H9 (cell line): ENCODE data around the gene MAGEB17. TPM values are rescaled to one million over a fixed set of nuclear protein-coding genes. Genes with fewer than 3 reads are reported as not detected.

Experiments used
- DNase-seq: peaks from one replicate; pipeline ENCODE4 v3.0.0-alpha.2; 2017
- H2AFZ ChIP-seq: one replicate; pipeline ENCODE4 v1.6.1; 2013; ENCODE audit warnings: mild to moderate bottlenecking, low read length, control low read depth, moderate library complexity
- H2AK5ac ChIP-seq: 2 replicates; pipeline ENCODE4 v1.6.1; 2013; ENCODE audit warnings: low read length, control low read depth, mixed read lengths; ENCODE audit not compliant: insufficient read length
- H2BK120ac ChIP-seq: one replicate; pipeline ENCODE4 v1.6.1; 2013; ENCODE audit warnings: low read depth, mild to moderate bottlenecking, low read length, control low read depth, inconsistent platforms; ENCODE audit not compliant: poor library complexity, severe bottlenecking
- H2BK12ac ChIP-seq: 2 replicates; pipeline ENCODE4 v1.6.1; 2013; ENCODE audit warnings: low read length, control low read depth, mixed read lengths, low read depth; ENCODE audit not compliant: insufficient read length
- H2BK15ac ChIP-seq: 2 replicates; pipeline ENCODE4 v1.6.1; 2013; ENCODE audit warnings: low read depth, low read length, control low read depth
- H2BK20ac ChIP-seq: one replicate; pipeline ENCODE4 v1.6.1; 2013; ENCODE audit warnings: low read depth, mild to moderate bottlenecking, low read length, control low read depth, inconsistent platforms; ENCODE audit not compliant: poor library complexity, severe bottlenecking
- H2BK5ac ChIP-seq: 2 replicates; pipeline ENCODE4 v1.6.1; 2013; ENCODE audit warnings: low read length, control low read depth, mixed read lengths; ENCODE audit not compliant: insufficient read length
- H3K14ac ChIP-seq: 2 replicates; pipeline ENCODE4 v1.6.1; 2013; ENCODE audit warnings: low read length, control low read depth; ENCODE audit not compliant: insufficient read depth
- H3K18ac ChIP-seq: 2 replicates; pipeline ENCODE4 v1.6.1; 2013; ENCODE audit warnings: low read depth, mild to moderate bottlenecking, mixed read lengths, low read length, control low read depth; ENCODE audit not compliant: insufficient read length
- H3K23ac ChIP-seq: 2 replicates; pipeline ENCODE4 v1.6.1; 2013; ENCODE audit warnings: low read length, control low read depth, mixed read lengths, low read depth; ENCODE audit not compliant: insufficient read length
- H3K23me2 ChIP-seq: 2 replicates; pipeline ENCODE4 v1.6.1; 2013; ENCODE audit warnings: low read depth, mild to moderate bottlenecking, mixed read lengths, low read length, control low read depth; ENCODE audit not compliant: insufficient read length, poor library complexity, severe bottlenecking
- H3K27ac ChIP-seq: 2 replicates; pipeline ENCODE4 v1.5.1; 2013; ENCODE audit warnings: low read length, control low read depth, mixed read lengths, low read depth; ENCODE audit not compliant: insufficient read length
- H3K27me3 ChIP-seq: 2 replicates; pipeline ENCODE4 v1.6.1; 2013; ENCODE audit warnings: low read length, control low read depth, inconsistent platforms; ENCODE audit not compliant: insufficient read depth
- H3K4ac ChIP-seq: 2 replicates; pipeline ENCODE4 v1.6.1; 2013; ENCODE audit warnings: low read depth, mild to moderate bottlenecking, control low read depth, inconsistent platforms, low read length, moderate library complexity
- H3K4me1 ChIP-seq: 2 replicates; pipeline ENCODE4 v1.6.1; 2013; ENCODE audit warnings: low read length, control low read depth, inconsistent platforms; ENCODE audit not compliant: insufficient read depth
- H3K4me2 ChIP-seq: 2 replicates; pipeline ENCODE4 v1.6.1; 2013; ENCODE audit warnings: low read length, control low read depth, mixed read lengths; ENCODE audit not compliant: insufficient read length, insufficient read depth
- H3K56ac ChIP-seq: 2 replicates; pipeline ENCODE4 v1.6.1; 2013; ENCODE audit warnings: low read depth, mild to moderate bottlenecking, mixed read lengths, low read length, control low read depth; ENCODE audit not compliant: insufficient read length
- H3K79me1 ChIP-seq: 2 replicates; pipeline ENCODE4 v1.6.1; 2013; ENCODE audit warnings: low read depth, mild to moderate bottlenecking, moderate library complexity, low read length, control low read depth, inconsistent platforms; ENCODE audit not compliant: insufficient read depth, poor library complexity, severe bottlenecking
- H3K79me2 ChIP-seq: 2 replicates; pipeline ENCODE4 v1.6.1; 2013; ENCODE audit warnings: low read length, control low read depth, inconsistent platforms; ENCODE audit not compliant: insufficient read depth
- H3K9ac ChIP-seq: 2 replicates; pipeline ENCODE4 v1.6.1; 2013; ENCODE audit warnings: low read length, control low read depth, mixed read lengths; ENCODE audit not compliant: insufficient read length; ENCODE audit errors: extremely low read depth
- H3K9me3 ChIP-seq: one replicate; pipeline ENCODE4 v1.6.1; 2013; ENCODE audit warnings: low read depth, low read length, inconsistent platforms; ENCODE audit not compliant: control insufficient read depth
- H3T11ph ChIP-seq: one replicate; pipeline ENCODE4 v1.6.1; 2013; ENCODE audit warnings: mild to moderate bottlenecking, low read length, control low read depth, inconsistent platforms
- H4K20me1 ChIP-seq: one replicate; pipeline ENCODE4 v1.6.1; 2013; ENCODE audit not compliant: control insufficient read depth, insufficient read length, insufficient read depth
- H4K5ac ChIP-seq: 2 replicates; pipeline ENCODE4 v1.6.1; 2013; ENCODE audit warnings: low read depth, mild to moderate bottlenecking, mixed read lengths, low read length, control low read depth; ENCODE audit not compliant: insufficient read length
- H4K8ac ChIP-seq: replicated peaks from 2 replicates; pipeline ENCODE4 v1.6.1; 2013; ENCODE audit warnings: low read length, control low read depth, mixed read lengths, low read depth; ENCODE audit not compliant: insufficient read length
- H4K91ac ChIP-seq: 2 replicates; pipeline ENCODE4 v1.6.1; 2013; ENCODE audit warnings: low read depth, mild to moderate bottlenecking, moderate library complexity, mixed read lengths, low read length, control low read depth; ENCODE audit not compliant: insufficient read length
- H3K27ac Mint-ChIP-seq, 3 experiments: 2 replicates in 2 of 3; 3 replicates in 1 of 3; pipeline ENCODE4 v1.8.0; 2020 to 2021; ENCODE audit warnings: mixed read lengths in 3 of 3, mild to moderate bottlenecking in 1 of 3, moderate library complexity in 1 of 3
- H3K27me3 Mint-ChIP-seq: 2 replicates; pipeline ENCODE4 v1.8.0; 2021; ENCODE audit warnings: low read depth, mild to moderate bottlenecking, moderate library complexity, mixed read lengths
- H3K36me3 Mint-ChIP-seq, 3 experiments: 2 replicates in 2 of 3; 3 replicates in 1 of 3; pipeline ENCODE4 v1.8.0; 2020 to 2021; ENCODE audit warnings: low read depth in 3 of 3, mixed read lengths in 3 of 3; ENCODE audit not compliant: insufficient read depth in 1 of 3
- H3K4me1 Mint-ChIP-seq, 2 experiments: 2 replicates each; pipeline ENCODE4 v1.8.0; 2020; ENCODE audit warnings: mixed read lengths in 2 of 2
- H3K4me3 Mint-ChIP-seq, 2 experiments: 2 replicates in 1 of 2; 3 replicates in 1 of 2; pipeline ENCODE4 v1.8.0; 2020 to 2021; ENCODE audit warnings: mild to moderate bottlenecking in 2 of 2, mixed read lengths in 2 of 2, moderate library complexity in 1 of 2
- H3K9me3 Mint-ChIP-seq, 2 experiments: 2 replicates in 1 of 2; 3 replicates in 1 of 2; pipeline ENCODE4 v1.8.0; 2020; ENCODE audit warnings: mild to moderate bottlenecking in 2 of 2, mixed read lengths in 2 of 2, moderate library complexity in 1 of 2
- WGBS: extraction: QIAGEN DNeasy Blood & Tissue Kit; methylation state at CpG from one replicate; pipeline ENCODE4 v1.1.7; 2013; ENCODE audit warnings: missing lambda C conversion rate, low lambda C conversion rate, mixed read lengths; ENCODE audit not compliant: insufficient read length; ENCODE audit errors: extremely low coverage; 5-methylcytosine and 5-hydroxymethylcytosine counted together
- total RNA-seq: library from RNA; stranded (reverse); gene quantifications from 2 replicates; pipeline ENCODE4 v1.2.1, GENCODE V29; 2021
- TF ChIP-seq, protein P1 (sequence below): fragments of 200-600 bp; sonication (generic); conservative IDR thresholded peaks from 3 replicates; pipeline ENCODE4 v1.8.0; 2021; ENCODE audit warnings: antibody characterized with exemption, mild to moderate bottlenecking

MAGEB17 gene
- total RNA-seq, 1 experiment from 2014 or later, result 0.74 TPM

DNA sequence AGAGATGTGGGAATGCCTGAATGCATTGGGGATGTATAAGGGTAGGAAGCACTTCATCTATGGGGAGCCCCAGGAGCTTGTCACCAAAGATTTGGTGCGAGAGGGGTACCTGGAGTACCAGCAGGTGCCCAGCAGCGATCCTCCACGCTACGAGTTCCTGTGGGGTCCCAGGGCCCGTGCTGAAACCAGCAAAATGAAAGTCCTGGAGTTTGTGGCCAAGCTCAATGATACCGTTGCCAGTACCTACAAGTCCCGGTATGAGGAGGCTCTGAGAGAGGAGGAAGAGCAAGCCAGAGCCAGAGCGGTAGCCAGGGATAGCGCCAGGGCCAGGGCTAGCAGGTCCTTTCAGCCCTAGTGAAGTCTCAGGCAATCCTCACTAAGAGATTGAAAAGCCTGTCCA lies 3.8 kb downstream of the MAGEB17 start:
- no peaks in the 10 kb centered on the region for H3K27me3 Mint-ChIP-seq
- peaks cover 37 to 96% (median 39%) of the 10 kb centered on the region in 3 experiments for H3K36me3 Mint-ChIP-seq
- no peak overlapping the region for H3K4ac ChIP-seq
- H3K56ac ChIP-seq, result no peak overlapping the region
- H2BK12ac ChIP-seq, result no peak overlapping the region
- H3K27ac Mint-ChIP-seq, result peak overlapping the region in 1 of 3 experiments; percentile 34; a peak in 1 of 7 replicates
- no peak overlapping the region for H2BK5ac ChIP-seq
- no peak overlapping the region for H3K27ac ChIP-seq
- H3K9me3 Mint-ChIP-seq, result peaks cover 3 to 11% of the 10 kb centered on the region in 2 experiments; a peak in 4 of 5 replicates
- no peaks in the 10 kb centered on the region for H4K20me1 ChIP-seq
- H3K18ac ChIP-seq, result no peak overlapping the region
- DNase-seq, result peak; percentile 58
- no peaks in the 10 kb centered on the region for H3K27me3 ChIP-seq
- H2BK120ac ChIP-seq, result no peak overlapping the region
- no peak overlapping the region for H2AK5ac ChIP-seq
- no peak overlapping the region for H2AFZ ChIP-seq
- no peaks in the 10 kb centered on the region for H3K9me3 ChIP-seq
- H4K5ac ChIP-seq, result no peak overlapping the region
- WGBS, result no CpG with 5 or more reads among the region's 9 CpGs
- H3K79me1 ChIP-seq, result no peaks in the 10 kb centered on the region
- H3K23ac ChIP-seq, result no peak overlapping the region
- no peak overlapping the region for H2BK15ac ChIP-seq
- no peak overlapping the region for H3K9ac ChIP-seq
- no peak overlapping the region for H3T11ph ChIP-seq
- H4K8ac ChIP-seq, result no peak overlapping the region
- H3K4me3 Mint-ChIP-seq, result no peak overlapping the region
- H3K79me2 ChIP-seq, result no peaks in the 10 kb centered on the region
- no peaks in the 10 kb centered on the region for H3K4me1 ChIP-seq
- H3K4me2 ChIP-seq, result no peak overlapping the region
- TF ChIP-seq, protein P1, sequence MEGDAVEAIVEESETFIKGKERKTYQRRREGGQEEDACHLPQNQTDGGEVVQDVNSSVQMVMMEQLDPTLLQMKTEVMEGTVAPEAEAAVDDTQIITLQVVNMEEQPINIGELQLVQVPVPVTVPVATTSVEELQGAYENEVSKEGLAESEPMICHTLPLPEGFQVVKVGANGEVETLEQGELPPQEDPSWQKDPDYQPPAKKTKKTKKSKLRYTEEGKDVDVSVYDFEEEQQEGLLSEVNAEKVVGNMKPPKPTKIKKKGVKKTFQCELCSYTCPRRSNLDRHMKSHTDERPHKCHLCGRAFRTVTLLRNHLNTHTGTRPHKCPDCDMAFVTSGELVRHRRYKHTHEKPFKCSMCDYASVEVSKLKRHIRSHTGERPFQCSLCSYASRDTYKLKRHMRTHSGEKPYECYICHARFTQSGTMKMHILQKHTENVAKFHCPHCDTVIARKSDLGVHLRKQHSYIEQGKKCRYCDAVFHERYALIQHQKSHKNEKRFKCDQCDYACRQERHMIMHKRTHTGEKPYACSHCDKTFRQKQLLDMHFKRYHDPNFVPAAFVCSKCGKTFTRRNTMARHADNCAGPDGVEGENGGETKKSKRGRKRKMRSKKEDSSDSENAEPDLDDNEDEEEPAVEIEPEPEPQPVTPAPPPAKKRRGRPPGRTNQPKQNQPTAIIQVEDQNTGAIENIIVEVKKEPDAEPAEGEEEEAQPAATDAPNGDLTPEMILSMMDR, result no peak
- peaks cover 0 to 28% of the 10 kb centered on the region in 2 experiments; a peak in 2 of 4 replicates for H3K4me1 Mint-ChIP-seq
- no peaks in the 10 kb centered on the region for H3K23me2 ChIP-seq
- H4K91ac ChIP-seq, result no peak overlapping the region
- no peak overlapping the region for H3K14ac ChIP-seq
- H2BK20ac ChIP-seq, result no peak overlapping the region
